ENCODE data around the gene PTPRR. TPM values are rescaled to one million over a fixed set of nuclear protein-coding genes. Genes with fewer than 3 reads are reported as not detected.

PTPRR gene
- total and polyA plus RNA-seq, 2 donors (not counting 1 experiment from before 2014, with no cell fraction given), result not detected

GRCh38 chr12:70928071-70928470 lies 7.5 kb upstream of the PTPRR start:
- Mint-ChIP-seq H3K4me1 (no peaks in the 10 kb centered on the region), H3K9me3 (ENCODE audit: insufficient read depth) (no peaks in the 10 kb centered on the region), H3K27ac (no peak overlapping the region), H3K27me3 (no peaks in the 10 kb centered on the region), H3K4me3 (no peak overlapping the region)
- Histone ChIP-seq H3K79me2 (ENCODE audit: control insufficient read depth, insufficient read depth, low read length) (no peaks in the 10 kb centered on the region), H2AFZ (ENCODE audit: insufficient read depth, low read depth, low read length, poor library complexity, severe bottlenecking) (no peak overlapping the region), H4K20me1 (ENCODE audit: control insufficient read depth, insufficient read depth, low read length, poor library complexity, severe bottlenecking) (no peaks in the 10 kb centered on the region), H3K9ac (ENCODE audit: low read length) (no peak overlapping the region), H3K36me3 (replicated peaks in 1 of 2; ENCODE audit: control extremely low read depth in 1 of 2, control insufficient read depth in 1 of 2, extremely low read depth in 1 of 2, insufficient read depth in 2 of 2, low read length in 1 of 2) (no peaks in the 10 kb centered on the region), H3K9me3 (ENCODE audit: control extremely low read depth in 1 of 3, control insufficient read depth in 2 of 3, insufficient read depth in 1 of 3, low read length in 2 of 3) (no peaks in the 10 kb centered on the region), H3K4me2 (replicated peaks; ENCODE audit: low read depth, low read length, poor library complexity, severe bottlenecking) (no peak overlapping the region), H3K4me3 (ENCODE audit: control extremely low read depth in 1 of 5, extremely low read depth in 1 of 5, insufficient read depth in 1 of 5, low read depth in 2 of 5, low read length in 4 of 5) (no peak overlapping the region), H3K27ac (ENCODE audit: low read length in 2 of 2) (no peak overlapping the region), H3K4me1 (ENCODE audit: control insufficient read depth in 2 of 2, insufficient read depth in 2 of 2, low read length in 2 of 2) (no peaks in the 10 kb centered on the region), H3K27me3 (replicated peaks in 1 of 4; ENCODE audit: control extremely low read depth in 1 of 4, control insufficient read depth in 3 of 4, insufficient read depth in 4 of 4, low read length in 3 of 4) (no peaks in the 10 kb centered on the region)
- TF ChIP-seq EZH2 (IDR thresholded peaks at IDR 0.05; ENCODE audit: borderline replicate concordance, insufficient read depth, low read depth, low read length, poor library complexity, severe bottlenecking), result no peak
- TF ChIP-seq CTCF (IDR thresholded peaks at IDR 0.05), result no peak
- DNase-seq (no peak), ATAC-seq (ENCODE audit: low read depth) (no peak)
- intact Hi-C loops (cut with micrococcal nuclease), result no loop called here
- ChIA-PET POLR2A (no interaction called here), CTCF (no interaction called here)
- WGBS (ENCODE audit: insufficient coverage), result no CpG with 5 or more reads among the region's 1 CpG

GRCh38 chr12:70927356-70927755 lies 6.8 kb upstream of the PTPRR start:
- TF ChIP-seq EZH2 (IDR thresholded peaks at IDR 0.05; ENCODE audit: borderline replicate concordance, insufficient read depth, low read depth, low read length, poor library complexity, severe bottlenecking) (no peak), CTCF (IDR thresholded peaks at IDR 0.05) (no peak)
- no peaks in the 10 kb centered on the region for H3K9me3 ChIP-seq (ENCODE audit: control extremely low read depth in 1 of 3, control insufficient read depth in 2 of 3, insufficient read depth in 1 of 3, low read length in 2 of 3)
- H2AFZ ChIP-seq (ENCODE audit: insufficient read depth, low read depth, low read length, poor library complexity, severe bottlenecking), result no peak overlapping the region
- no peak overlapping the region for H3K27ac ChIP-seq (ENCODE audit: low read length in 2 of 2)
- H3K4me1 ChIP-seq (ENCODE audit: control insufficient read depth in 2 of 2, insufficient read depth in 2 of 2, low read length in 2 of 2), result no peaks in the 10 kb centered on the region
- no peak overlapping the region for H3K4me3 ChIP-seq (ENCODE audit: control extremely low read depth in 1 of 5, extremely low read depth in 1 of 5, insufficient read depth in 1 of 5, low read depth in 2 of 5, low read length in 4 of 5)
- no peak for ATAC-seq (ENCODE audit: low read depth)
- no peaks in the 10 kb centered on the region for H3K9me3 Mint-ChIP-seq (ENCODE audit: insufficient read depth)
- H3K27me3 Mint-ChIP-seq, result no peaks in the 10 kb centered on the region
- no peaks in the 10 kb centered on the region for H3K79me2 ChIP-seq (ENCODE audit: control insufficient read depth, insufficient read depth, low read length)
- no peak overlapping the region for H3K4me3 Mint-ChIP-seq
- DNase-seq, result no peak
- WGBS (ENCODE audit: insufficient coverage), result 80% methylated on average over 1 of the region's 2 CpGs
- ChIA-PET CTCF (no interaction called here), POLR2A (no interaction called here)
- H3K27ac Mint-ChIP-seq, result no peak overlapping the region
- no peak overlapping the region for H3K9ac ChIP-seq (ENCODE audit: low read length)
- H4K20me1 ChIP-seq (ENCODE audit: control insufficient read depth, insufficient read depth, low read length, poor library complexity, severe bottlenecking), result no peaks in the 10 kb centered on the region
- H3K27me3 ChIP-seq (replicated peaks in 1 of 4; ENCODE audit: control extremely low read depth in 1 of 4, control insufficient read depth in 3 of 4, insufficient read depth in 4 of 4, low read length in 3 of 4), result no peaks in the 10 kb centered on the region
- intact Hi-C loops (cut with micrococcal nuclease), result no loop called here
- no peaks in the 10 kb centered on the region for H3K4me1 Mint-ChIP-seq
- H3K36me3 ChIP-seq (replicated peaks in 1 of 2; ENCODE audit: control extremely low read depth in 1 of 2, control insufficient read depth in 1 of 2, extremely low read depth in 1 of 2, insufficient read depth in 2 of 2, low read length in 1 of 2), result no peaks in the 10 kb centered on the region
- H3K4me2 ChIP-seq (replicated peaks; ENCODE audit: low read depth, low read length, poor library complexity, severe bottlenecking), result no peak overlapping the region

All from B cell (primary cell).